Skeletal muscle cell (primary cell): ENCODE results near the gene ZNF430.

Experiments
- DNase-seq: peaks from one replicate; pipeline ENCODE4 v3.0.0-alpha.2; 2010; ENCODE audit warnings: low read depth
- H3K4me3 ChIP-seq: 2 replicates; pipeline ENCODE4 v1.5.1; 2011; ENCODE audit warnings: low read depth, mild to moderate bottlenecking, control low read depth, low read length, moderate library complexity

The ZNF430 gene

DNA sequence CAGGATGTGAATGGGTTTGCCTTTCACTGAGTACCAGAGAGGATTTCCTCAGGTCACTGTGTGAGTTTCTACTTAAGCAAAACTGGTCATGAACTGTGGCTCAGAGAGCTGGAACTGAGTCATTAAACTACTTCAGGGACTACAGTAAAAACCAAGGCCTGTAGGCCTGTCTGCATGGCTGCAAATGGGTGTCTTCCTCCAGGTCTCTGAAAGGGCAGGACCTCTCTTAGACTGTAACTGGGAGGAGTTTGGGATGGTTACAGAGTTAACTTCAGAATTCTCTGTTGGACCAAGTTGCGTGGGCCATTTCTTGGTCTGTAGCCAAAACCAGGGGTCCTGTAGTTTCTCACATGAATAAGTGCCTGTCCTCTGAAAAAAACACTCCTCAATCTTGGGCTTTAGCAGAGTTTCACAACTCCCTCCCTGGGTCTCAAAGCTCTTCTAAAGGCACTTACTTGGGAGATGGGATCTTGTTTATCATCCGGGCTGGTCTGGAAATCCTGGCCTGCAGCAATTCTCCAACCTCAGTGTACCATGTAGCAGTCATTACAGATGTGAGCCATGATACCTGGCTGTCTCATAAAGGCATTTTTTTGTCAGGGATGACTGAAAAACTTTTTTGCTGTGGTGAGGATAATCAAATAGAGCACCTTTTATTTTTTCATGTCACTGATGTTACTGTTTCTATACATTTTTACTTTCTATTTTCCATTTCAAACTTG, 81.2 kb downstream of the ZNF430 start:
- no peak for DNase-seq
- no peak overlapping the region for H3K4me3 ChIP-seq

DNA sequence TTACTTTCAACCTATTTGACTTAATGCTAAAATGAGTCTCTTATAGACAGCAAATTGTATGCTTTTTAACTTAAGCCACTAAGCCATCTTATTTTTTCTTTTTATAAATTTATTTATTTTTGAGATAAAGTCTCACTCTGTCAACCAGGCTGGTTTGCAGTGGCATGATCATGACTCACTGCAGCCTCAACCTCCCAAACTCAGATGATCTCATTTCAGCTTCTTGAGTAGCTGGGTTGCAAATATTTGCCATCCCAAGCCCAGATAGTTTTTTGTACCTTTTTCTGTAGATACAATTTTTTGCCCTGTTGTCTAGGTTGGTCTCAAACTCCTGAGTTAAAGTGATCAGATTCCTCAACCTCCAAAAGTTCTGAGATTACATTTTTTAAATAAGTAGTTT, 88.7 kb downstream of the ZNF430 start:
- no peak for DNase-seq
- H3K4me3 ChIP-seq = no peak overlapping the region
